Frontal cortex (tissue), 4 donors: ENCODE measurements around the gene ADCY2. TPM values are rescaled to one million over a fixed set of nuclear protein-coding genes. Genes with fewer than 3 reads are reported as not detected.

Experiments used
- DNase-seq, 2 donors: peaks; one replicate each; pipeline ENCODE4 v3.0.0; 2012; ENCODE audit warnings: low spot score in 2 of 2
- FAIRE-seq: peaks from 2 replicates; lab custom pipeline; 2012; peaks lifted over from hg19 to GRCh38; lab: Jason Lieb, UNC
- total RNA-seq: library from RNA; depleted of rRNA; stranded (reverse); fragments of >200 nt; gene quantifications from one replicate; pipeline ENCODE4 v1.2.3, GENCODE V29; 2014
- donor health status: control.
- donor health status: control.
- donor health status: control.

ADCY2 gene
- total RNA-seq, 1 donor from 2014 or later = 20.4 TPM

DNA sequence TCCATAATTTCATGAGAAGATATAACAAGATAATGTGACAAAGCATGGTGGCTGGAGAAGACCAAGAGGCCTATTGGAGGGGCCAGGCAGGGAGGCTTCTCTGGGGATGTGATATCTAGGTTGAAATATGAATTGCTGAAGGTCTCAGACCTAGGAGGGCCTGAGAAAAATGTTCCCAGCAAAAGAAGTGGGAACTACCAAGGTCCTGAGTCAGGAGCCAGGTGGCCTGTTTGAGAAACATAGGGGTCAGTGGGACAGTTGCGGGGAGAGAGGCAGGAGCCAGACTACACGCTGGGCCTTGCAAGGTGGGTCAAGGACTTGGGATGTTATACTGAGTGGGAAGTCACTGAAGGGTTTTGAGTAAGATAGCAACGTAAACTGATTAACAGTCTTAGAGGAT lies 238.9 kb downstream of the ADCY2 start:
- DNase-seq (no peak), FAIRE-seq (no peak)

- DNase-seq (no peak), FAIRE-seq (no peak)
Measured at GRCh38 chr5:7638456-7638855, 242.5 kb downstream of the ADCY2 start.

GRCh38 chr5:7642029-7642428 lies 246.1 kb downstream of the ADCY2 start:
- DNase-seq (no peak), FAIRE-seq (no peak)

DNA sequence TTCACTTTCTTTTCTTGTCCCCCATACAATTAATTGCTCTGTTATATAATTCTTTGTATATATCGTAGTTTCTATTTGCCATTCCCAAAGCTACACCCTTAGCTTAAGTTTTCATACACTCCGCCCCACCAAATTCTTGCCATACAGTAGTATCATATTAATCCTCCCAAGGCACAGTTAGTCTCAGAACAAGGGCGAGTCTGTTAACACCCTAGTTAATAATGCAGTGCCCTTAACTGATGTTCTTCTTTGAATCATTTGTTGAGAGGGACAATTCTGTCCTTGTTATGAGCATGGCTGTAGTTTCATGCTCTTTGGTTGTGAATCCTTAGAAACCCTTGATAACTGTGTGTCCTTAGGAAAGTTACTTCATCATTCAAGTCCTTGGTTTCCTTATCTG lies 248.8 kb downstream of the ADCY2 start:
- FAIRE-seq = no peak

GRCh38 chr5:7650755-7651154 lies 254.8 kb downstream of the ADCY2 start:
- no peak for DNase-seq
- FAIRE-seq = no peak

More for the DNA sequence above, 248.8 kb downstream of the ADCY2 start:
- no peak for DNase-seq

GRCh38 chr5:7653046-7653445 lies 257.1 kb downstream of the ADCY2 start:
- FAIRE-seq = no peak
- DNase-seq = no peak

DNA sequence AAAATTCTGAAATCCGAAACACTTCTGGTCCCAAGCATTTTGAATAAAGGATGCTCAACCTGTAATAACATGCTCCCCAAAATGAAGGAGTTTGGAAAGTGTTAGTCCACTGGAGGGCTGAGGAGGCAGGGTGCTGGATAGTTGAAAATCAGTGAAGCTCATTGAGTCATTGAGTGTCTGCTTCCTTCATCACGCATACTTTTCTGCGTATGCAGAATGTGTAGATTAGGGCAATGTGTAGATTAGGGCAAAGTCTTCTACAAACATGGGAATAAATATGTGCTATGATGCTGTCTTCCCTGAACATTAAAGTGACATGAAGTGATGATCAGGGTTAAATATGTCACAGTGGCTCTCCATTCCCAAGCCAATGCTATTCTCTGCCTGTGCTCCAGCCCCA lies 261.2 kb downstream of the ADCY2 start:
- DNase-seq (no peak), FAIRE-seq (no peak)

GRCh38 chr5:7659420-7659819 lies 263.5 kb downstream of the ADCY2 start:
- DNase-seq (no peak), FAIRE-seq (no peak)

- DNase-seq = no peak
Measured at GRCh38 chr5:7662289-7662688, 266.4 kb downstream of the ADCY2 start.

DNA sequence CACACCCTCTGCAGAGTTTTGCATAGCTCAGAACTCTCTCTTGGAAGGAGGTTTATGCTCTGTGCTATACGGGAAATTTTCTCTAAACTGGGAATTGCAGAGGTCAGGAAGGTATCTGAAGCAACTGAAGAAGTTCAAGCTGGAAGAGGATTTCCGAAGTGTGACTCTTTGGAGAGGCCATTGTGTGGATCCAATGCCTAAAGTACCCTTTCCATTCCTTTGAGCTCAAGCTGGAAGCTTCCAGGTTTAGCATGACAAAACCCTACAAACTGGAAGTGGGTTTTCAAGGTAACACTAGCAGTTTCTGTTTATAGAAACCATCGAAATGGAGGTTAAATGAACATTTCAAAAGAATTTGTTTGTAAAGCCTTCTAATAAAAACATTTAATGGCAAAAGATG lies 267.9 kb downstream of the ADCY2 start:
- DNase-seq (no peak), FAIRE-seq (no peak)

More at GRCh38 chr5:7662289-7662688, 266.4 kb downstream of the ADCY2 start:
- FAIRE-seq = no peak

DNA sequence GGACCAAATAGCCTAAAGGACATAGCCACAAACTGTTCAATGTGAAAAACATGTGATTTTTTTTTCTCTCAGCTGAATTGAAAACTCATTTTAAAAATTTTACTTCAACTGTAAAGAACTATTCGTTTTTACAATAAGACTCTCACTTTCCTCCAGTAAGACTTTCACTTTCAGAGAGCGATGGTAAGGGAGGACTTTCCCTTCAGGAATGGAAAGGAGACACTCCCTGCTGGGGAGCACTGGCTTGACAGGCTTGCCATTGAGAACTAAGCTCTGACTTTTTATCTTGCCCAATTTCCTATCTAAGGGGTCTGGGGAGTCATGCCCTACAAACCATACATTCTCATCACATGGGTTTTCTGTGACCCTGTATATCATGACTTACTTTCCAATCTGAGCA lies 268.3 kb downstream of the ADCY2 start:
- no peak for DNase-seq
- FAIRE-seq = no peak

- no peak for FAIRE-seq
- no peak for DNase-seq
Measured at GRCh38 chr5:7667216-7667767, 271.4 kb downstream of the ADCY2 start.

- FAIRE-seq = no peak
- no peak for DNase-seq
Measured at GRCh38 chr5:7668161-7668560, 272.2 kb downstream of the ADCY2 start.

DNA sequence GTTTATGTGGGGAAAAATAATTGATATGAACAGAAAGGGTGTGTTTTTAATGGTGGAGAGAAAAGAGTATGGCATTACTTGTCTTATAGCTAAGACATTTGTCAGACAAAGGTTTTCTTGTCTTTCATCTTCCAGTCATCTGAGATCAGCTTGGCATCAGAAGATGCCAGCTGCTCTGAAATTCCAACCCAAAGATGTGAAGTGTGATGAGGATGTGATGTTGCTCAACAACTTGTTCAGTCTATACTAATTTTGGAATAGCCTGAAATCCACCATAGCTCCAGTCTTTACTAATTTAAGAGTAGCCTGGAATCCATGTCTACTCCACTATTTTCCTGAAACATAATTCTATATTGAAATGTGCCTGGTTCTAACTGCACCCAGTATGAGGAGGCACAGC lies 272.7 kb downstream of the ADCY2 start:
- no peak for DNase-seq
- FAIRE-seq = no peak

GRCh38 chr5:7671381-7671993 lies 275.5 kb downstream of the ADCY2 start:
- FAIRE-seq (no peak), DNase-seq (no peak)

GRCh38 chr5:7673658-7674057 lies 277.7 kb downstream of the ADCY2 start:
- DNase-seq (no peak), FAIRE-seq (no peak)

DNA sequence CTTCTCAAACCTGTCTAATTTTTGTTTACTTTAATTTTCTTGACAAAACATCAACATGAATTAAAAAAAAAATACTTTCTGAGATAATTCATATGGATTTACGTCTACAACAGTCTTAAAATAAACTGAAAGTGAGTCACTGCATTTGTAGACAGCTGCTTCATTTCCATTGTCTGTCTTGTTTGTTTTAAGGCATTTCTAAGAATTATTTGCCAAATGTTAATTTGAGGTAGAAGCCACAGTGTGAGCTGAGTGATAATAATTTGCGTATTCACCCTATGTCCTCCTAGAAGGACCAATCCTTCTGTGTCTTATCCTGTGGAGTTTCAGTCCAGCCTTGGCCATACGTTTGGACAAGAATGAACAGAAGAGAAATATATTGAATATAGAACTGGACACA lies 280.5 kb downstream of the ADCY2 start:
- DNase-seq (no peak), FAIRE-seq (no peak)

DNA sequence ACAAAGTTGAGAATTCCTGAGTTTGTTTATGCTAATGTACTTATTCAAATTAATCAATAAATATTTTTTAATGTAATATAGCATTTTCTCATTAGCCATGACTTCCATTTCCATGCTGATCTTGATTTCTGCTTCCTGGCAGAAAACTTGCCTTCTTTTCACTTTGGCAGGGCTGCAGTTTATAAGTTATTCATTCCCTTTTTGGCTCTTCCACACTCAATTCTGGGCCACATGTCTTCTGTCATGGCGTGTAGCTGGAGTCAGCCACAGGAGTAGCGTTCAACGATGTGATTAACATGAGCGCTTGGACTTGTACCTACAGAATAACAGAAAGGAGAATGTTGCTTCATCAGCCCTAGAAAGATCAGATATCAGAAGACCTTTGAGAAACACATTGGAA lies 282.1 kb downstream of the ADCY2 start:
- FAIRE-seq (no peak), DNase-seq (no peak)

DNA sequence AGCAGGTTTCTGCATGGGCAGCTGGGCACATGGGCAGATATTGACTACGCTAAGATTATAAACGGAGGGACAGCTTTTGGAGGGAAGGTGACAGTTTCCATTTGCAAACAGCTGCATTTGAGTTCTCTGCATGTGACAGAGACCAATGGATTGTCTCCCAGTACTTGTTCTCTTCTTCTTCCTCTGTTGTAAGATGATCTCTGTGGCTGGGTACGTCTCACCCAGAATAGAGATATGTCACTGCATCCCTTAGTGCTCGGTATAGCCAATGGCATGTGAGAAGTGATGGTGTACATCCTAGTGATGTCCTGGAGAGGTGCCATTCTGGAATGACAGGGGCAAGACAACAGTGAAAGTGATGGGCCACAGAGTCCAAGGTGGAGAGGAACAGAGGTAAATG lies 283.7 kb downstream of the ADCY2 start:
- DNase-seq (no peak), FAIRE-seq (no peak)

DNA sequence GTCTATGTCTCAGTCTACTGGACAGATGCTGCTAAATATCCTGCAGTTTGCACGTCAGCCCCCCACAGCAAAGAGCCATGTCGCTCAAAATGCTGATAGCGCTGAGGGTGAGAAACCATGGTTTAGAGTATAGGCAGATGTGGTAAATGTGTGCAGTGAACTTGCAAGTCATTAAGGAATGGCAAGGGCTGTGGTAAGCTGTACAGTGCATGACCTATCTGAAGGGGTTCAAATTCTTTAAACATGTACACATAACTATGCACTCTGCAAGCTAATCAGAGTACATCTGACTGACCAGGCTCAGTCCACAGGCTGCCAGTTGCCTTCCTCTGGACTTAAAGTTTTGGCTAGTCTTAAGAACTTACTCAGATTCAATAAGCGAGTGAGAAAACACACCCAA lies 284.3 kb downstream of the ADCY2 start:
- DNase-seq = no peak
- no peak for FAIRE-seq

- DNase-seq (no peak), FAIRE-seq (no peak)
Measured at GRCh38 chr5:7682379-7682778, 286.4 kb downstream of the ADCY2 start.

- FAIRE-seq = no peak
Measured at GRCh38 chr5:7683753-7684152, 287.8 kb downstream of the ADCY2 start.

More at GRCh38 chr5:7683753-7684152, 287.8 kb downstream of the ADCY2 start:
- no peak for DNase-seq
